Mammary epithelial cell (primary cell): ENCODE data around the gene POMC.

Experiments
- CTCF ChIP-seq, 2 donors: IDR thresholded peaks in 1 of 2; conservative IDR thresholded peaks in 1 of 2; 2 replicates each; pipeline ENCODE4 v1.5.1; 2011 to 2012; ENCODE audit warnings: inconsistent platforms in 2 of 2, low read length in 2 of 2, mild to moderate bottlenecking in 2 of 2, control low read depth in 1 of 2, low read depth in 1 of 2; ENCODE audit not compliant: insufficient read depth in 1 of 2; ENCODE audit errors: extremely low read depth in 1 of 2
- EZH2 ChIP-seq: IDR thresholded peaks from 2 replicates; pipeline ENCODE4 v1.6.1; 2012; ENCODE audit warnings: low read length, inconsistent platforms, borderline replicate concordance

DNA sequence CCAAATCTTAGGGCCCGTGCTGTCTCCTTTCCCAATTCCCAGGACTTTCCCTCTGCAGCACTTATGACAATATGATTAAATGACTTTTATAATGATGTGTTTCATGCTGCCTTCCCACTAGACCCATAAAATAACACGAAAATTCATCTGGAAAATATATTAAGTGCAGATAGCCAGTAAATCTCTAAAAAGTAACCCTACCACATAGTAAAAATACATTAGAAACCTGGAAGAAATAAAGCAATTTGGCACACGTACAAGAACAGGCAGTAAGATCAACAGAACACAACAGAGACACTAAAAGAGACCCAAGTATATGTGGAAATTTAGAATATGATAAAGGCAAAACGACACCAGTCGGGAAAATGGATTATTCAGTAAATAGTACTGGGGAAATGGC lies 30.2 kb upstream of the POMC start:
- TF ChIP-seq CTCF (conservative IDR thresholded peaks at IDR 0.05 in 1 of 2, IDR thresholded peaks at IDR 0.05 in 1 of 2; ENCODE audit: extremely low read depth in 1 of 2, insufficient read depth in 1 of 2, low read depth in 1 of 2, low read length in 2 of 2) (no peak), EZH2 (no peak)
